GM19395 (cell line): ENCODE data around the gene TGFA.

Experiments used
- ATAC-seq: cut with Tn5 transposase; IDR thresholded peaks from one replicate; pipeline ENCODE4 v1.9.1; 2021; ENCODE audit warnings: mild to moderate bottlenecking, moderate library complexity; ENCODE audit not compliant: unreplicated experiment

TGFA gene

GRCh38 chr2:70425682-70426301 is 127.8 kb downstream of the TGFA start:
- ATAC-seq, result no peak

DNA sequence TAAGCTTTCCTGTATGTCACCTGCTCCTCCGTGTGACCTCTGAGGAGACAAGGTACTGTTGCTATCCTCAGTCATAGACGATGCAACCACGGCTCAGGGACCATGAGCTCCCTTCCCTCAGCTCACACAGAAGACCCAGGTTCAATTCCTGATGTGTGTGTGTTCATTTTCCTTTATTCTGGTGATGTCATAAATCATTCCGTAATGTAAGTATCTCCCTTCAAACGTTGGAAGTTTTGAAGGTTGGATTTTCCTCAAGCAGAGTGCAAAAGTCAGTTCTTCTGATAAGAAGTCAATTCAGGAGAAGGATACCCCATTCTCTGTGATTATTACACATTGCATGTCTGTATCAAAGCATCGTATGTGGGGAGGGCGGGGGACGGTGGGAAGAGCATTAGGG is 132.9 kb downstream of the TGFA start:
- ATAC-seq, result no peak

DNA sequence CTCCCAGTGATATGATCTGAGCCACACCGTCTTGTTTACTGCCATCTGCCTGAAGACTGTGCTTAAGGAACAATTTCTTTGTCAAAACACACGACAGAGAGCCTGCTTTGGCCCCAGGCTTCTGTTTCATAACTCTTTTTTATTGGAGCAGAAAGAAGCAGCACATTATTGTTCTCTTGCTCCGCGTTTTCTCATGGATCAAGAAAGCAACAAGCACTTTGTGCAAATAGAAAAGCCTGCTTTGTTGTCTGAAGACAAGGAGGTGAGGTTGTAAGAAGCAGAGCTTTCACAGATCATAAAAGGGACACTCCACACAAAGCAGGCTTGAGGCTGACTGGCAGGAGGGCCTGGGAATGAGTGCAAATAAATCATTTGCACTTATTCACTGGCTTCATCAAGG is 133.5 kb downstream of the TGFA start:
- ATAC-seq, result no peak

DNA sequence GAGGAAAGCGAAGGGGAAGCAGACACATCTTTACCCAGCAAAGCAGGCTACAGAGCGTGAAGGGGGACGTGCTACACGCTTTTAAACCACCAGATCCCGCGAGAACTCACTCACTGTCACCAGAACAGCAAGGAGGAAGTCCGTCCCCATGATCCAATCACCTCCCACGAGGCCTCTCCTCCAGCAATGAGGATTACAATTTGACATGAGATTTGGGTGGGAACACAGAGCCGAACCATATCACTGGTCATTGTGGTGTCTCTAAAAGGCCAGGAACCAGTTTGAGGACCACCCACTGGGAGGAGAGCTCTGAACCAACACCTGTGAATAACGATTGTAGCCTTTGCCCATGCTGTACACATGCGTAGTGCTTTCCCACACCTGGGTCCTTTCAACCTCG is 135.1 kb downstream of the TGFA start:
- no peak for ATAC-seq

- no peak for ATAC-seq
Measured at GRCh38 chr2:70417011-70417410, 136.6 kb downstream of the TGFA start.

GRCh38 chr2:70412294-70413070 is 141.1 kb downstream of the TGFA start:
- no peak for ATAC-seq

DNA sequence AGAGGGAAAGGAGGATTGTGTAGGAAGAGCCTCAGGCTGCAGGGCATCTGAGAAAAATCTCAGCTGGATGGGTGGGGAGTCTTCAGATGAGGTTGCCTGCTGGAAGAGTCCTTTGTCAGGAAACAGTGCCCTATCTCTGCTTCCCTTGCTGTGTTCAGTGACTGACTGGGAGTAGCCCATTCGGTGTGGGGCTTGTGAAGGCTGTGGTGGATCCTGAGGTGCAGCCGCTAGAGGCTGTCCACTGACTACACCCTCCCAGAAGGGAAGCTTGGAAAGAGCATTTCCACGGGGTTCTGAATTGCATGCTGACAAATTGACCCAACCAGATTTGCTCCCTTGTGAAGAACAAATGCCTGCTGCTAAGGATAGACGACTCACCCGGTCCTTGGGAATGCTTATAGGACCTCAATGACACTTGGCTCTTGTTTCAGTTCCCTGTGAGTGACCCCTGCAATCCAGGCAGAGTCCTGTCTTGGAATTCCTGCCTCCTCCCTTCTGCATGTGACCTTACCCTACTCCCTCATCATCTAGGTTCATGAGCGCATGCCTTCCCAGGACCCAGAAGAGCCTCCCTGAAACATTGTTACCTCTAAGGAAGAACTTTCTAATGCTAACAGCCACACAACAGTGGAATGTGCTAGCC is 142.0 kb downstream of the TGFA start:
- ATAC-seq, result no peak

DNA sequence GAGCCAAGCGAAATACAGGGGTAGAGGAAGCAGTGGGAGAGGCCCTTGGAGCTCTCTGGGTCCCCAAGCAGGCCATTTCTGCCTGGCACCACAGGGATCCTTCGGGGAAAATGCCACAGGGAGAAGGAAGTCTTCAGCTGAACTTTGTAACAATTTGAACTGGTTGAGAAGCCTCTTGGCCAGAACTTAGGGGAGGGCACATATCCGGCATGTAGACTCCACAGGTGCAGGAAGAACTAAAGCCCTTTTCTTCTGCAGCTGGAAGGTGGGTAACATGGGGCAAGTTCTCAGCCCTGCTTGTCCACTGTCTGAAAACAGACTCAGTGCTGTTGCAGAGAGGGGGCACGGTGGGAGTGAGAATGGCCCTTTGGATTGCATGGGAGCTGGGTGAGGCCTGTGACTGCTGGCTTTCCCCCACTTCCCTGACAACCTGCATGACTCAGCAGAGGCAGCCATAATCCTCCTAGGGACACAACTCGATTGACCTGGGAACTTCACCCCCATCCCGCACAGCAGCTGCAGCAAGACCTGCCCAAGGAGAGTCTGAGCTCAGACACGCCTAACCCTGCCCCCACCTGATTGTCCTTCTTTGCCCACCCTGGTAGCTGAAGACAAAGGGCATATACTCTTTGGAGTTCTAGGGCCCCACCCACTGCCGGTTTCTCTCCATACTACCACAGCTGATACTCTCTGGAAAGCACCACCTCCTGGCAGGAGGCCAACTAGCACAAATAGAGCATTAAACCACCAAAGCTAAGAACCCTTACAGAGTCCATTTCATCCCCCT is 150.2 kb downstream of the TGFA start:
- ATAC-seq, result no peak

DNA sequence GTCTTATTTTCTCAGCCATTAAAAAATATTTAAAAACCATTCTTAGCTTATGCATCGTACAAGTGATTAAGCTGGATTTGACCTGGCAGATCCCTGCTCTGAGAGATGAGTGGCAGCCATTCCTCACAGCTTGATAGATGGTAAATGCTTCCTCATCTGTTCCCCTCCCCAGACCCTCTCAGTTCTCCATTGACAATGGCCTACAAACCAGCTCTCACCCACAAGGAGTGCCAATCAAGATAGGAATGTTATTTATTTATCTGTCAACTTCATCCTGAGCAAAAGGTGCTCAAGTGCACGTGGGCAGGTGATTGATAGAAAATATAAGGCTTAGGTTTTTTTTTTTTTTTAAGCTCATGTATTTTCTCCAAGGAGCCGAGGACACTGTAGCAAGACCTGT is 153.1 kb downstream of the TGFA start:
- ATAC-seq, result no peak

DNA sequence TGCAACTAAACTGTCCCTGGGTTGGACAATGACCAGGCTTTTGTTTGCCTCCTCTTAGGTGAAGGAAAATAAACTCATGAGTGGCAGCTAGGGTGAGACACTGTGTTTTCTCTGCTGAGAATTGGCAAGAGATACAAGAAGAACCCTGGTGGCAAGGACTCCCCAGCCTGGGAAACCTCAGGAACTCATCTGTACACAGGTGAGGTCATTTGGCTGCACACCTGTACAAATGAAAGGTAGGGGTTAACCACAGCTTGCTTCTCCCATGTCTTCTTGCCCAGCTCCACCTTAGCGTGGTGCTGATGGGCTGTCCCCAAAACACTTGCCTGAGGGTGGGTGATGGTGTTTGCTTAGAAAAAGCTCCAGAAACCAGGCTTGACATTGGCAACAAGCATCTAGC is 154.6 kb downstream of the TGFA start:
- ATAC-seq, result no peak
